ENCODE data around the gene DEPDC5. TPM values are rescaled to one million over a fixed set of nuclear protein-coding genes. Genes with fewer than 3 reads are reported as not detected.

DEPDC5 gene
- total RNA-seq, 2 experiments from 2014 or later, result 33.8 to 39.3 TPM

GRCh38 chr22:31923136-31923535 lies 169.3 kb downstream of the DEPDC5 start:
- no peaks in the 10 kb centered on the region for H3K36me3 Mint-ChIP-seq
- H3K27me3 Mint-ChIP-seq, result peaks cover 17% of the 10 kb centered on the region
- H3K27ac Mint-ChIP-seq, result no peak overlapping the region
- no peak overlapping the region for H3K4me3 Mint-ChIP-seq
- peaks cover 5% of the 10 kb centered on the region for H3K4me1 Mint-ChIP-seq
- no peak for DNase-seq
- no peaks in the 10 kb centered on the region for H3K9me3 Mint-ChIP-seq

DNA sequence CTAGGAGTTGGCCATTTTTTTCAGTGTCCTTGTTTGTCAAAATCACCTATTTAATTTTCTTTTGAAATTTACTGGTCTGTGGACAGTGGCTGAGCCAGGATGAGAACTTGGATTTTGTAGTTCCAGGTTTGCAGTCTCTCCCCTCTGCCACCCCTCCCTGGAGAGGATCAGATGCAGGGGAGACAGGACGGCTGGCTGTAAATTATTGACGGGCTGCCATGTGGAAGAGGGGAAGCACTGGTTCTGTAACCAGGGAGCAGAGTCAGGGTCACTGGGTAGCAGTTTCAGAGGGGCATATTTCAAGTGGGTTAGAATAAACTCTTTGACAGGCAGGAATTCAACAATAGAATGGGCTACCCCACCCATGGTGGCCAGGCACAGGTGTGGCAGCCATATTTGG lies 169.9 kb downstream of the DEPDC5 start:
- Mint-ChIP-seq H3K27ac (no peak overlapping the region), H3K9me3 (no peaks in the 10 kb centered on the region)
- no peak for DNase-seq

GRCh38 chr22:31925056-31925455 lies 171.2 kb downstream of the DEPDC5 start:
- H3K27me3 Mint-ChIP-seq, result peaks cover 17% of the 10 kb centered on the region
- peaks cover 5% of the 10 kb centered on the region for H3K4me1 Mint-ChIP-seq
- no peak for DNase-seq
- H3K36me3 Mint-ChIP-seq, result no peaks in the 10 kb centered on the region
- H3K4me3 Mint-ChIP-seq, result no peak overlapping the region
- H3K9me3 Mint-ChIP-seq, result no peaks in the 10 kb centered on the region
- no peak overlapping the region for H3K27ac Mint-ChIP-seq

More for the DNA sequence above, 169.9 kb downstream of the DEPDC5 start:
- Mint-ChIP-seq H3K27me3 (peaks cover 17% of the 10 kb centered on the region), H3K36me3 (no peaks in the 10 kb centered on the region), H3K4me1 (peaks cover 5% of the 10 kb centered on the region), H3K4me3 (no peak overlapping the region)

- no peak for DNase-seq
- Mint-ChIP-seq H3K9me3 (no peaks in the 10 kb centered on the region), H3K27ac (no peak overlapping the region), H3K4me1 (peaks cover 5% of the 10 kb centered on the region), H3K4me3 (no peak overlapping the region), H3K27me3 (peaks cover 17% of the 10 kb centered on the region), H3K36me3 (no peaks in the 10 kb centered on the region)
These were observed 172.2 kb downstream of the DEPDC5 start for GRCh38 chr22:31926024-31926423.

GRCh38 chr22:31926969-31927368 lies 173.2 kb downstream of the DEPDC5 start:
- no peak for DNase-seq
- H3K36me3 Mint-ChIP-seq, result no peaks in the 10 kb centered on the region
- H3K27me3 Mint-ChIP-seq, result peaks cover 17% of the 10 kb centered on the region
- H3K27ac Mint-ChIP-seq, result no peak overlapping the region
- H3K9me3 Mint-ChIP-seq, result no peaks in the 10 kb centered on the region
- peaks cover 5% of the 10 kb centered on the region for H3K4me1 Mint-ChIP-seq
- no peak overlapping the region for H3K4me3 Mint-ChIP-seq

DNA sequence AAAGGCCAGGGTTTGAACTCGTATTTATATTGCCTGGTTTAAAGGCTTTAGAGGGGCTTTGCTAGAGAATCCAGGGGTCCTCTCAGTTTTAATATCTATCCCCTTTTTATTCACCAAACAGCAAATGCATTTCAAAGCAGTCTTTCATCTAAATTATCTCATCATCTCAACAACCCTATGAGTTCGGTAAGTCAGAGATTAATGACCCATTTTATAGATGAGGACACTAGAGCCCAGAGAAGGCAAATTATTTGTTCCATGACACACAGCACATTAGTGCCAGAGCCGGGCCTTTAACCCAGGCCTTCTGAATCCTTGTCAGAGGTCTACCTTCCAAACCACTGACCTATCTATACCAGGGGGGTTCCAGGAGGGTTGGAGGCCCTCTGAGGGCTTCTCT lies 173.7 kb downstream of the DEPDC5 start:
- no peak overlapping the region for H3K4me3 Mint-ChIP-seq
- H3K9me3 Mint-ChIP-seq, result no peaks in the 10 kb centered on the region
- DNase-seq, result no peak
- H3K4me1 Mint-ChIP-seq, result peaks cover 4% of the 10 kb centered on the region
- H3K27ac Mint-ChIP-seq, result no peak overlapping the region
- H3K36me3 Mint-ChIP-seq, result no peaks in the 10 kb centered on the region
- H3K27me3 Mint-ChIP-seq, result peaks cover 17% of the 10 kb centered on the region

- Mint-ChIP-seq H3K36me3 (no peaks in the 10 kb centered on the region), H3K27ac (no peak overlapping the region), H3K27me3 (peaks cover 11% of the 10 kb centered on the region), H3K4me3 (no peak overlapping the region), H3K4me1 (no peaks in the 10 kb centered on the region), H3K9me3 (no peaks in the 10 kb centered on the region)
- DNase-seq, result no peak
These were observed 175.5 kb downstream of the DEPDC5 start for GRCh38 chr22:31929167-31929930.

- no peaks in the 10 kb centered on the region for H3K27me3 Mint-ChIP-seq
- no peak for DNase-seq
- no peak overlapping the region for H3K4me3 Mint-ChIP-seq
- no peak overlapping the region for H3K27ac Mint-ChIP-seq
- H3K4me1 Mint-ChIP-seq, result no peaks in the 10 kb centered on the region
- H3K36me3 Mint-ChIP-seq, result no peaks in the 10 kb centered on the region
- H3K9me3 Mint-ChIP-seq, result no peaks in the 10 kb centered on the region
These were observed 179.0 kb downstream of the DEPDC5 start for GRCh38 chr22:31932863-31933262.

DNA sequence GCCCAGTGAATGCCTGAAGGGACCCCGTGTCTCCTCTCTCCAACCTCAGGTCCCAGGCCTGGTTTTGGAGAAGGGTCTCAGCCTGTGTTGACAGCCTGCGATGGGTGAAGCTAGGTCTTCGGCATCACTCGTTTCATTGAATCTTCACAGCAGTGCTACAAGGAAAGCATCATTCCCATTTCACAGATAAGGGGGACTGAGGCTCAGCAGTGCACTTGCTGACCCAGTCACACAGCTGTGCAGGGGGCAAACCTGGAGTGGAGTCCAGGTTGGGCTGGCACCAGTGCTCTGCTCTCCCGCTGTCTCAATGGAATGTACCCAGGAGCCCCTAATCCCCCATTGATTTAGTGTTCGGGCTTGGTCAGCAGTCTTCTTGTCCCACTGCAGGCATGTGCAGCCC lies 179.6 kb downstream of the DEPDC5 start:
- Mint-ChIP-seq H3K27me3 (no peaks in the 10 kb centered on the region), H3K27ac (no peak overlapping the region), H3K4me1 (no peaks in the 10 kb centered on the region), H3K4me3 (no peak overlapping the region), H3K9me3 (no peaks in the 10 kb centered on the region), H3K36me3 (no peaks in the 10 kb centered on the region)
- DNase-seq, result no peak

- Mint-ChIP-seq H3K4me3 (no peak overlapping the region), H3K36me3 (no peaks in the 10 kb centered on the region), H3K4me1 (no peaks in the 10 kb centered on the region), H3K27me3 (no peaks in the 10 kb centered on the region), H3K27ac (no peak overlapping the region), H3K9me3 (no peaks in the 10 kb centered on the region)
- no peak for DNase-seq
These were observed 180.1 kb downstream of the DEPDC5 start for GRCh38 chr22:31933816-31934482.

- no peaks in the 10 kb centered on the region for H3K36me3 Mint-ChIP-seq
- no peak for DNase-seq
- no peaks in the 10 kb centered on the region for H3K27me3 Mint-ChIP-seq
- H3K4me3 Mint-ChIP-seq, result no peak overlapping the region
- H3K9me3 Mint-ChIP-seq, result no peaks in the 10 kb centered on the region
- H3K27ac Mint-ChIP-seq, result no peak overlapping the region
- H3K4me1 Mint-ChIP-seq, result no peaks in the 10 kb centered on the region
These were observed 182.3 kb downstream of the DEPDC5 start for GRCh38 chr22:31935961-31936635.

- Mint-ChIP-seq H3K4me3 (no peak overlapping the region), H3K36me3 (no peaks in the 10 kb centered on the region), H3K27ac (no peak overlapping the region)
These were observed 183.5 kb downstream of the DEPDC5 start for GRCh38 chr22:31937341-31937740.

DNA sequence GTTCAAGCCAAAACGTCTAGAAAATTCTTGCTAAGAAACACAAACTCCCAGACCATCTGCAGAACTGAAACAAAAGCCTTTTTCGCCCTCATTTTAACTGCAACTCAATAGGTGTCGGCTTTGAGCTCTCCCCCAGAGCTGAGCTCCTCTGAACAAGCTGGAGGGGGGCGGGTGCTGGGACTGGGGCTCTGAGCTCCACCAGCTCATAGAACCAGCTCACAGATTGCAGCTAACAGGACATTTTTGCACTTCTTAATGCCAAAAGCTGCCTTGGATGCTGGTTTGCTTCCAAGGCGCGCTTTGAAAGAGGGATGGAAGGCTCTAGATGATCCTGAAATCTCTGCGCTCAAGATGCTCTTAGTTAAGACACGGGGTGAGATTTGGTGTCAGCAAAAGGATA lies 184.5 kb downstream of the DEPDC5 start:
- no peaks in the 10 kb centered on the region for H3K27me3 Mint-ChIP-seq
- no peaks in the 10 kb centered on the region for H3K36me3 Mint-ChIP-seq
- H3K4me3 Mint-ChIP-seq, result no peak overlapping the region
- no peak for DNase-seq
- no peaks in the 10 kb centered on the region for H3K9me3 Mint-ChIP-seq
- peaks cover 9% of the 10 kb centered on the region for H3K4me1 Mint-ChIP-seq
- H3K27ac Mint-ChIP-seq, result no peak overlapping the region

More at GRCh38 chr22:31937341-31937740, 183.5 kb downstream of the DEPDC5 start:
- no peaks in the 10 kb centered on the region for H3K27me3 Mint-ChIP-seq
- no peak for DNase-seq
- H3K4me1 Mint-ChIP-seq, result no peaks in the 10 kb centered on the region
- no peaks in the 10 kb centered on the region for H3K9me3 Mint-ChIP-seq

- Mint-ChIP-seq H3K27me3 (no peaks in the 10 kb centered on the region), H3K4me1 (peaks cover 13% of the 10 kb centered on the region), H3K27ac (no peak overlapping the region), H3K9me3 (no peaks in the 10 kb centered on the region), H3K36me3 (no peaks in the 10 kb centered on the region), H3K4me3 (no peak overlapping the region)
- DNase-seq, result no peak
These were observed 186.7 kb downstream of the DEPDC5 start for GRCh38 chr22:31940506-31940905.

GRCh38 chr22:31942091-31942490 lies 188.3 kb downstream of the DEPDC5 start:
- H3K27ac Mint-ChIP-seq, result no peak overlapping the region
- H3K4me1 Mint-ChIP-seq, result peaks cover 15% of the 10 kb centered on the region
- no peak for DNase-seq
- no peaks in the 10 kb centered on the region for H3K9me3 Mint-ChIP-seq
- no peak overlapping the region for H3K4me3 Mint-ChIP-seq
- no peaks in the 10 kb centered on the region for H3K27me3 Mint-ChIP-seq
- no peaks in the 10 kb centered on the region for H3K36me3 Mint-ChIP-seq

Measured in activated naive CD8-positive, alpha-beta T cell treated with anti-CD3 and anti-CD28 coated beads for 36 hours (primary cell).